Stimulated activated naive CD8-positive, alpha-beta T cell treated with anti-CD3 and anti-CD28 coated beads, Interleukin-15, amount 100 ng/mL, for 72 hours (primary cell): ENCODE measurements around the gene COMMD3.
A peak's percentile ranks its signal among the peaks of the same experiment; 100 is the strongest.

Experiments
- ATAC-seq: fragments of 150-1000 bp; cut with Tn5 transposase; 2 replicates; pipeline ENCODE4 v1.10.0; 2021; ENCODE audit warnings: mild to moderate bottlenecking, moderate library complexity
- DNase-seq, 2 donors: peaks; one replicate each; pipeline ENCODE4 v3.0.0; 2021 to 2022
- H3K27ac Mint-ChIP-seq, 2 donors: one replicate each; pipeline ENCODE4 v1.8.0; 2022; ENCODE audit warnings: mild to moderate bottlenecking in 2 of 2, mixed read lengths in 2 of 2, moderate library complexity in 2 of 2
- H3K27me3 Mint-ChIP-seq: one replicate; pipeline ENCODE4 v1.8.0; 2022; ENCODE audit warnings: mixed read lengths
- H3K4me1 Mint-ChIP-seq: one replicate; pipeline ENCODE4 v1.8.0; 2022; ENCODE audit warnings: mild to moderate bottlenecking, mixed read lengths
- H3K4me3 Mint-ChIP-seq, 2 donors: one replicate each; pipeline ENCODE4 v1.8.0; 2022; ENCODE audit warnings: mild to moderate bottlenecking in 2 of 2, mixed read lengths in 2 of 2, moderate library complexity in 1 of 2
- H3K9me3 Mint-ChIP-seq, 2 donors: one replicate each; pipeline ENCODE4 v1.8.0; 2022; ENCODE audit warnings: mixed read lengths in 2 of 2

Gene COMMD3

GRCh38 chr10:22325272-22326144 lies 9.3 kb downstream of the COMMD3 start:
- Mint-ChIP-seq H3K9me3 (no peaks in the 10 kb centered on the region), H3K27ac (no peak overlapping the region), H3K4me3 (peak overlapping the region; percentile 75 to 81), H3K27me3 (peaks cover 42% of the 10 kb centered on the region), H3K4me1 (peaks cover 29% of the 10 kb centered on the region)
- peak; percentile 71 for ATAC-seq
- peak; percentile 67 to 78 for DNase-seq

- Mint-ChIP-seq H3K9me3 (no peaks in the 10 kb centered on the region), H3K27me3 (peaks cover 42% of the 10 kb centered on the region), H3K4me1 (peaks cover 29% of the 10 kb centered on the region), H3K27ac (no peak overlapping the region), H3K4me3 (peak overlapping the region; percentile 61 to 71)
- DNase-seq (no peak), ATAC-seq (no peak)
Measured at GRCh38 chr10:22326145-22326702, 10.0 kb downstream of the COMMD3 start.

- Mint-ChIP-seq H3K4me3 (no peak overlapping the region), H3K4me1 (peaks cover 29% of the 10 kb centered on the region), H3K27ac (no peak overlapping the region), H3K27me3 (peaks cover 32% of the 10 kb centered on the region), H3K9me3 (peaks cover 5 to 8% of the 10 kb centered on the region in 2 donors)
- DNase-seq (no peak), ATAC-seq (no peak)
Measured at GRCh38 chr10:22329150-22329549, 13.0 kb downstream of the COMMD3 start.

- Mint-ChIP-seq H3K27ac (no peak overlapping the region), H3K9me3 (peaks cover 5 to 8% of the 10 kb centered on the region in 2 donors), H3K4me3 (peak overlapping the region in 1 of 2 donors; percentile 69), H3K27me3 (peaks cover 44% of the 10 kb centered on the region), H3K4me1 (peaks cover 36% of the 10 kb centered on the region)
- ATAC-seq, result no peak
- no peak for DNase-seq
Measured at GRCh38 chr10:22332116-22332692, 16.0 kb downstream of the COMMD3 start.

DNA sequence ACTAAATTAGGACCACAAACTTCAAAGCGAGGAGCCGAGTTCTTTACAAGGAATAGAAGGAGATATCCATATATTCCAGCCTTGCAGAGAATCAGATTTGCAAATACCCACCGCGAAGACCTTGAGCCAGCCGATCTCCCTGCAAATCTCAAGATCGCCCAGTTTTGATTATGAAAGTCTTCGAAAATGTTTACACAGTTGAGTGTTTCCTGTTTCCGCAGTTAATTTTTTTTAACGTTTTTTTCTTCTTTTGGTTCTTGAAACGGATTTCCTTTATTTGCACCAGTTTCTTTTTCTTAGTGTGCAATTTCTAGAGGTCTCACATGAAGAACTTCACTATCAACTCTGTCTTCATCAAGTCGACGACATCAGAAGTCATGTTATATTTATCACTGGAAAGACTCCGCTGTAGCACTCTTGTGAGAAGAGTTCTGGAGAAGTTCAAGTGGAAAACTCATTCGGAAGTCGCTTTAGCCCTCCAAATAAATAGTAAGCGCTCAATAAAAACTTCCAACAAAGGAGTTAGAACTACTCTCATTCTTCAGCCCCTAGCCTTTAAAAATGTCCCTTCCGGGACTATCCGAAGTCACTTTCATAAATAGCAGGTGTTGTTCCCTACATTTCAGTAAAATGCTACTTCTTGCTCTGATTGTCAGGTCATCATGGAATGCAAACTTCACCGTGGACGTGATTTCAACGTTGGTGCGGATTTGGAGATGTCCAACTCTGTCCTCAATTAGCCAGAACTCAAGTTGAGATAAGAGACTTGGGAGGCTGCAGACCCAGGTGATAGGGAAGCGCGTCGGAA lies 17.2 kb downstream of the COMMD3 start:
- H3K4me1 Mint-ChIP-seq, result peaks cover 40% of the 10 kb centered on the region
- peak overlapping the region; percentile 64 to 69 for H3K4me3 Mint-ChIP-seq
- DNase-seq, result no peak
- peaks cover 56% of the 10 kb centered on the region for H3K27me3 Mint-ChIP-seq
- H3K9me3 Mint-ChIP-seq, result peaks cover 5 to 8% of the 10 kb centered on the region in 2 donors
- ATAC-seq, result no peak
- peak overlapping the region in 1 of 2 donors; percentile 72 for H3K27ac Mint-ChIP-seq

DNA sequence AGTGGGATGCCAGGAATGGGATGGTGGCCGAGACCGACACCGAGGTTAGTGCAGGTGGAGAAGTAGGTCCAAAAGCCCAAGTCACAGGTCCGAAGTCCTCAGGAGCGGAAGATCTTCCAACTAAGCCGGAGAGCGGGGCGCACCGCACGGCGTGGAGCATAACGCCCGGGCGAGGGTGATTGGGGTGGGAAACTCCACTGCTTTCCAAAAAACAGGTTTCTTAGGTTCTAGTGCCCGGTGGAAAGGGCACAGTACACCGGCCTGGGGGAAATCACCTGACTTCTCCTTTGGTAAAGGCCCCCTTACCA lies 17.7 kb downstream of the COMMD3 start:
- H3K27me3 Mint-ChIP-seq, result peaks cover 61% of the 10 kb centered on the region
- peak overlapping the region; percentile 64 to 69 for H3K4me3 Mint-ChIP-seq
- no peak for ATAC-seq
- no peak for DNase-seq
- H3K9me3 Mint-ChIP-seq, result peaks cover 5 to 8% of the 10 kb centered on the region in 2 donors
- peaks cover 40% of the 10 kb centered on the region for H3K4me1 Mint-ChIP-seq
- peak overlapping the region in 1 of 2 donors; percentile 72 for H3K27ac Mint-ChIP-seq

- no peak for DNase-seq
- Mint-ChIP-seq H3K27ac (peak overlapping the region; percentile 93 to 95), H3K4me1 (peaks cover 40% of the 10 kb centered on the region), H3K4me3 (peak overlapping the region; percentile 86 to 91), H3K27me3 (peaks cover 67% of the 10 kb centered on the region), H3K9me3 (peaks cover 5 to 8% of the 10 kb centered on the region in 2 donors)
- ATAC-seq, result no peak
Measured at GRCh38 chr10:22334414-22335172, 18.4 kb downstream of the COMMD3 start.

GRCh38 chr10:22335173-22335933 lies 19.2 kb downstream of the COMMD3 start:
- DNase-seq, result peak; percentile 68 to 79
- Mint-ChIP-seq H3K4me1 (peaks cover 44% of the 10 kb centered on the region), H3K27ac (peak overlapping the region; percentile 93 to 95), H3K4me3 (peak overlapping the region; percentile 86 to 91), H3K27me3 (peaks cover 67% of the 10 kb centered on the region), H3K9me3 (peaks cover 5 to 8% of the 10 kb centered on the region in 2 donors)
- peak; percentile 80 for ATAC-seq

DNA sequence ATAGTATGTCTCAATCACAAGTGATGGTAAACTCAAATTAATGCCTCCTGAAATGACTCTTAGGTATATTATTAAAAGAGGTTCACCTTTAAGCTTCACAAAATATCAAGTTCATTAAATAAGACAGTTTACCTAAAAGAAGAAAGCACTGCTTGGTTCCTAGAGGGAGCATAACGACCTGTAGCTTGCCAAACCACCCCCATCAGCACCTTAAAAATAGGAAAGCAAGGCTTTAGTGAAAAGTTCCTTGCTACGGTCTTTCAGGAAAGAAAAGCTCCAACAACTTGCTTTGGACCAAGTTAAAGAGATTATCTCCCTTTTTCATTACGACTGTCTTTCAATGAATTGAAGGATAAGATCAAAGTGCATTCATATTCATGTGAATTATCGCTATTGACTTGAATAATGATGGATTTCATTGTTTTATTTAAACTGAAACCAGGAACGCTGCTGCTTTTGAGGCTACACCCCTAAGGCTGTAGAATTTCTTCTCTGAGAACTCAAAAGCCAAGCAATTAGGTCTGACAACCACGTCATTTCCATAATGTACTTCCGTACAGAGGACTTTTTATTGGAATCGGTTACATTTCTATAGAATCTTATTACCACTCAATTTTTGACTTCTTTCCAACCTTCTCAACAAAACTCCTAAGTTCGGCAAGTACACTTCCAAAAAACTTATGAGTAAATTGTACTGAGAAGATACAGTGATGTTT lies 22.2 kb downstream of the COMMD3 start:
- Mint-ChIP-seq H3K27ac (no peak overlapping the region), H3K4me1 (peaks cover 46% of the 10 kb centered on the region), H3K9me3 (peaks cover 5 to 7% of the 10 kb centered on the region in 2 donors), H3K4me3 (no peak overlapping the region), H3K27me3 (peaks cover 84% of the 10 kb centered on the region)
- no peak for DNase-seq
- no peak for ATAC-seq

- ATAC-seq, result no peak
- no peak overlapping the region for H3K4me3 Mint-ChIP-seq
- no peak for DNase-seq
- H3K4me1 Mint-ChIP-seq, result peaks cover 41% of the 10 kb centered on the region
- peaks cover 84% of the 10 kb centered on the region for H3K27me3 Mint-ChIP-seq
- H3K27ac Mint-ChIP-seq, result no peak overlapping the region
- peaks cover 0 to 1% of the 10 kb centered on the region in 2 donors for H3K9me3 Mint-ChIP-seq
Measured at GRCh38 chr10:22338931-22339330, 22.7 kb downstream of the COMMD3 start.

DNA sequence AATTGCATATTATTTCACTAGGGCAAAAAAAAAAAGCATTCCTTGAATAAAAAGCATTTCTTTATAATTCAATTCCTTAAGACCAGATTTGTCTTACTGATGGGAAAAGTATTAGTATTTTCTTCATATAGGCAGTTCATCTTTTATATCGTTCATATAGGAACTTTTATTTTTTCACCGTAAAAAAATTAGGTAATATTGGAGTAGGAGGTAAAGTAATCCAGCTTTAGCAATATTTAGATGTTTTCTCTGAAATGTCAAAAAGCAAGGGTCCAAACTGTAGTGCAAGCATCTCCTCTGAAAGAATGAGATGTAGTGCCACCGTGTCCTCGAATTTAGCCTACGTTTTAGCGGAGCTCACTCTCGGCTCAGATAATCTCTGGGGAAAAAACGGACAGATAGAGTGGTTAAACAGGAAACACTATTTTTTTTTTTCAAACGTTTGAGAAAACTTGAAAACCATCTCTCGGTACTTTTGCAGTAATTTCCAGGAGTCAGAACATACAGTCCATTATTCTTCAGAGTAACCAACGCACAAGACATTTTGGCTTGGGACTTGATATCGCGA lies 23.7 kb downstream of the COMMD3 start:
- no peak for ATAC-seq
- Mint-ChIP-seq H3K9me3 (no peaks in the 10 kb centered on the region), H3K4me3 (peak overlapping the region; percentile 78 to 87)

DNA sequence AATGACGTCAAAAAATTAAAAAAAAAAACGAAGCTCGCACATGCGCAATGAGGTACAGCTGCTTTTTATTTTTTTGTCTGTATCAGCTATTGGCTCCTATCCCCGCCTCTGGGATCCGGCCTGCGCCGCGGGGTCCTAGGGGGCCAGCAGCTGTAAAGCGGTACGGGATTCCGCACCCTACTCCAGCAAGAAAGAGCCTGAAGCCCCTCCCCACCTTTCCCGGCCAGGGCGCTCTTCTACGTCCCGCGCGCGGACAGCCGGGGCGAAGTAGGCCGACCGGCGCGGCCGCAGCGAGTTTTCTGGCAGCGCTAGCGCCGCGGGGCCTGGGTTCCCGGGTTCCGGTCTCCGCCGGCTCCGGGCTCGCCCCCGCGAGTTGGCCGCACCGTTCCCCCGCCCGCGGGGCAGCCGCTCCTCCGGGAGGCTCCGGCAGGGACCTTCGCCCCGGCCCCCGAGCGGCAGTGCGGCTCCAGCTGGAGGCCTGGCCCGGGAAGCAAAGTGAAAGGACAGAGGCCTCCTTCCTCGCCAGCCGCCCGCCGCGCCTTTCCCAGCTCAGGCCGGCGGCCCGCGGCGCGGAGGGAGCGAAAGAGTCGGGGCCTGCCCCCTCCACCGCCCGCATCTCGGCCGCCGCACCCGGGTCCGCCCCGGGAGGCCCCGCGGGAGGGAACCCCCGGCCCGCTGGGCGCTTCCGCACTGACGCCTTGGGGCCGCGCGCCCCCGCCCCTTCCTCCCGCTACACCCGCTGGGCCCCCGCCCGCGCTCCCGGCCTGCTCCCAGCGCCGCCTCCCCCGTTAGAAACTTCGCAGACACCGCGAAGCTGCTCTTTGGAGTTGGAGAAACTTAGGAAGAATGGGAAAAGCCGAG lies 24.4 kb downstream of the COMMD3 start:
- ATAC-seq, result peak; percentile 72
- peak; percentile 75 to 76 for DNase-seq
- H3K9me3 Mint-ChIP-seq, result no peaks in the 10 kb centered on the region
- peaks cover 43% of the 10 kb centered on the region for H3K4me1 Mint-ChIP-seq
- peak overlapping the region; percentile 83 to 95 for H3K27ac Mint-ChIP-seq
- H3K4me3 Mint-ChIP-seq, result peak overlapping the region; percentile 78 to 87
- peaks cover 84% of the 10 kb centered on the region for H3K27me3 Mint-ChIP-seq

More for the DNA sequence above, 23.7 kb downstream of the COMMD3 start:
- Mint-ChIP-seq H3K4me1 (peaks cover 45% of the 10 kb centered on the region), H3K27me3 (peaks cover 84% of the 10 kb centered on the region), H3K27ac (peak overlapping the region; percentile 83 to 95)
- no peak for DNase-seq
